Astrocyte (in vitro differentiated cells and primary cell): ENCODE results near the gene MYBPC1.

Experiments
- EZH2 ChIP-seq: IDR thresholded peaks from 2 replicates; pipeline ENCODE4 v1.6.1; 2012; ENCODE audit warnings: mild to moderate bottlenecking, low read length, inconsistent platforms; ENCODE audit not compliant: insufficient read depth
- TF ChIP-seq, protein P1 (sequence below): IDR thresholded peaks from 2 replicates; pipeline ENCODE4 v1.5.1; 2011; ENCODE audit warnings: low read depth, mild to moderate bottlenecking, inconsistent platforms, low read length, moderate library complexity; ENCODE audit not compliant: insufficient read depth

DNA sequence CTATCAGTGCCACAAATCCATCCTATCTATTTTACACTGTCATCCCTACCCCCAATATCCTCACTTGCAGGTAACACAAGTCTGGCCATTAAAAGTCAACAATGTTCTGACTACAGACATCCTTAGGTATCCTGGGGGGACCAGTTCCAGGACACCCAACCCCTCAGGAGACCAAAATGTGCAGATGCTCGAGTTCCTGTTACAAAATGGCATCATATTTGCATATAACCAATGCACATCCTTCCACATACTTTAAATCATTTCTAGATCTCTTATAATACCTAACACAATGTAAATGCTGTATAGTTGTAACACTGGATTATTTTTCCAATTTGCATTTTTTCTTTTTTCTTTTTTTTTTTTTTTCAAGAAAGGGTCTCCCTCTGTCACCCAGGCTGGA lies 137.5 kb downstream of the MYBPC1 start:
- TF ChIP-seq, protein P1, sequence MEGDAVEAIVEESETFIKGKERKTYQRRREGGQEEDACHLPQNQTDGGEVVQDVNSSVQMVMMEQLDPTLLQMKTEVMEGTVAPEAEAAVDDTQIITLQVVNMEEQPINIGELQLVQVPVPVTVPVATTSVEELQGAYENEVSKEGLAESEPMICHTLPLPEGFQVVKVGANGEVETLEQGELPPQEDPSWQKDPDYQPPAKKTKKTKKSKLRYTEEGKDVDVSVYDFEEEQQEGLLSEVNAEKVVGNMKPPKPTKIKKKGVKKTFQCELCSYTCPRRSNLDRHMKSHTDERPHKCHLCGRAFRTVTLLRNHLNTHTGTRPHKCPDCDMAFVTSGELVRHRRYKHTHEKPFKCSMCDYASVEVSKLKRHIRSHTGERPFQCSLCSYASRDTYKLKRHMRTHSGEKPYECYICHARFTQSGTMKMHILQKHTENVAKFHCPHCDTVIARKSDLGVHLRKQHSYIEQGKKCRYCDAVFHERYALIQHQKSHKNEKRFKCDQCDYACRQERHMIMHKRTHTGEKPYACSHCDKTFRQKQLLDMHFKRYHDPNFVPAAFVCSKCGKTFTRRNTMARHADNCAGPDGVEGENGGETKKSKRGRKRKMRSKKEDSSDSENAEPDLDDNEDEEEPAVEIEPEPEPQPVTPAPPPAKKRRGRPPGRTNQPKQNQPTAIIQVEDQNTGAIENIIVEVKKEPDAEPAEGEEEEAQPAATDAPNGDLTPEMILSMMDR = no peak
- TF ChIP-seq EZH2 = no peak
